ENCODE results near the gene EIF3A. TPM values are rescaled to one million over a fixed set of nuclear protein-coding genes. Genes with fewer than 3 reads are reported as not detected.

EIF3A gene
- total RNA-seq, 1 donor from 2014 or later = 150 TPM

GRCh38 chr10:119061352-119061751 lies 19.3 kb downstream of the EIF3A start:
- FAIRE-seq (no peak), DNase-seq (ENCODE audit: low read depth) (no peak)
- TF ChIP-seq, protein P1, sequence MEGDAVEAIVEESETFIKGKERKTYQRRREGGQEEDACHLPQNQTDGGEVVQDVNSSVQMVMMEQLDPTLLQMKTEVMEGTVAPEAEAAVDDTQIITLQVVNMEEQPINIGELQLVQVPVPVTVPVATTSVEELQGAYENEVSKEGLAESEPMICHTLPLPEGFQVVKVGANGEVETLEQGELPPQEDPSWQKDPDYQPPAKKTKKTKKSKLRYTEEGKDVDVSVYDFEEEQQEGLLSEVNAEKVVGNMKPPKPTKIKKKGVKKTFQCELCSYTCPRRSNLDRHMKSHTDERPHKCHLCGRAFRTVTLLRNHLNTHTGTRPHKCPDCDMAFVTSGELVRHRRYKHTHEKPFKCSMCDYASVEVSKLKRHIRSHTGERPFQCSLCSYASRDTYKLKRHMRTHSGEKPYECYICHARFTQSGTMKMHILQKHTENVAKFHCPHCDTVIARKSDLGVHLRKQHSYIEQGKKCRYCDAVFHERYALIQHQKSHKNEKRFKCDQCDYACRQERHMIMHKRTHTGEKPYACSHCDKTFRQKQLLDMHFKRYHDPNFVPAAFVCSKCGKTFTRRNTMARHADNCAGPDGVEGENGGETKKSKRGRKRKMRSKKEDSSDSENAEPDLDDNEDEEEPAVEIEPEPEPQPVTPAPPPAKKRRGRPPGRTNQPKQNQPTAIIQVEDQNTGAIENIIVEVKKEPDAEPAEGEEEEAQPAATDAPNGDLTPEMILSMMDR (IDR thresholded peaks at IDR 0.05; ENCODE audit: insufficient read depth, low read length, severe bottlenecking) = no peak
- no peak overlapping the region for H3K4me3 ChIP-seq (ENCODE audit: low read depth, low read length)
- H3K36me3 ChIP-seq (ENCODE audit: control insufficient read depth, insufficient read depth, low read length) = peaks cover 27% of the 10 kb centered on the region
- H3K27me3 ChIP-seq (ENCODE audit: control insufficient read depth, insufficient read depth, low read length) = no peaks in the 10 kb centered on the region

DNA sequence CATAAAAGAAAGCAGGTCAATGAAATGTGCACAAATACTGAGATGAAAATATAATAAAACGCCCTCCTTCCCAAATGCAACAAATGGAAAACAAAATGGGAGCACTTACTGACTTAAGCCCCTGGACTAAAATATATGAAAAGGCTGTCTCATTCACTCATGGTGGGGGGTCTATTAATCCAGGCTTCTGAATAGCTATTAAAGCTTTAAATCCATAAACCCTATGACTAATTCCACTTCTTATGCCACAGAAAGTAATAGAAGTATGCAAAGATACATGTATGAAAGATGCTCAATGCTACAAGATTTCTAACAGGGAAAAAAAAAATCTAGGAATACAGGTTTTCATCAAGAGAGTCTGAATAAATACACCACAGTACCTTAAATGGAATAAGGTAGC lies 20.5 kb downstream of the EIF3A start:
- DNase-seq (ENCODE audit: low read depth) (no peak), FAIRE-seq (no peak)
- TF ChIP-seq, protein P1 (IDR thresholded peaks at IDR 0.05; ENCODE audit: insufficient read depth, low read length, severe bottlenecking) = no peak
- peaks cover 27% of the 10 kb centered on the region for H3K36me3 ChIP-seq (ENCODE audit: control insufficient read depth, insufficient read depth, low read length)
- H3K4me3 ChIP-seq (ENCODE audit: low read depth, low read length) = no peak overlapping the region
- no peaks in the 10 kb centered on the region for H3K27me3 ChIP-seq (ENCODE audit: control insufficient read depth, insufficient read depth, low read length)

GRCh38 chr10:119059557-119059956 lies 21.1 kb downstream of the EIF3A start:
- no peak for FAIRE-seq
- peaks cover 25% of the 10 kb centered on the region for H3K36me3 ChIP-seq (ENCODE audit: control insufficient read depth, insufficient read depth, low read length)
- no peaks in the 10 kb centered on the region for H3K27me3 ChIP-seq (ENCODE audit: control insufficient read depth, insufficient read depth, low read length)
- DNase-seq (ENCODE audit: low read depth) = no peak
- TF ChIP-seq, protein P1 (IDR thresholded peaks at IDR 0.05; ENCODE audit: insufficient read depth, low read length, severe bottlenecking) = no peak
- H3K4me3 ChIP-seq (ENCODE audit: low read depth, low read length) = no peak overlapping the region

DNA sequence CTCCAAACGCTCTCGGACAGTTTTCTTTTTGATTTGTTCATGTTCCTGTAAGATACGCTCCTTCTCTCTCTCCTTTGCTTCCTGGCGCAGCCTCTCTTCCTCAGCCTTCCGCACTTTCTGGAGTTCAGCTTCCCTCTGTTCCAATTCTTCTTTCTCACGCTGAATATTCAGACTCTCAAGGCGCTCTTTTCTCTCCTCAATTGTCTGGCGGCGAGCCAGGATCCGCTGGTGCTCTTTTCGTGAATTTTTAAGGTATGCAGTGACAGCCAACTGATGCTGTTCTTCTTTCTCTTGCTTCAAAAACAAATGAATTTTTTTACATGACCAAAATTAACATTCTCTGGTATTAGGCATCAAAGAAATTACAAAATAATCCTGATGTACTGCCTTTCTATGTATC lies 22.6 kb downstream of the EIF3A start:
- Histone ChIP-seq H3K36me3 (ENCODE audit: control insufficient read depth, insufficient read depth, low read length) (peaks cover 23% of the 10 kb centered on the region), H3K27me3 (ENCODE audit: control insufficient read depth, insufficient read depth, low read length) (no peaks in the 10 kb centered on the region), H3K4me3 (ENCODE audit: low read depth, low read length) (no peak overlapping the region)
- DNase-seq (ENCODE audit: low read depth) (no peak), FAIRE-seq (no peak)
- TF ChIP-seq, protein P1 (IDR thresholded peaks at IDR 0.05; ENCODE audit: insufficient read depth, low read length, severe bottlenecking) = no peak

- DNase-seq (ENCODE audit: low read depth) = no peak
These were observed 25.1 kb downstream of the EIF3A start for GRCh38 chr10:119055472-119055871.

DNA sequence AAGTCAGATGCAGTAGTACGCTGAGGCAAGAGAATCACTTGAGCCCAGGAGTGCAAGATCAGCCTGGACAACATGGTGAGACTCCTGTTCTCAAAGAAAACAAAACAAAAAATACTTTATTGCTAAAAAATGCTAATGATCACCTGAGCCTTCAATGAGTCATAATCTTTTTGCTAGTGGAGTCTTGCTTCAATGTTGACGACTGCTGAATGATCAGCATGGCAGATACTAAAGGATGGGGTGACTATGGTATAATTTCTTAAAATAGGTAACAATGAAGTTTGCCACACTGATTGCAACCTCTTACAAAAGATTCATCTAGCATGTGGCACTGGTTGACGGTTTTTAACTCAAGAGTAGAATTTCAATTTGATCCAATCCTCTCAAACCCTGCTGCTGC lies 28.8 kb downstream of the EIF3A start:
- TF ChIP-seq, protein P1 (IDR thresholded peaks at IDR 0.05; ENCODE audit: insufficient read depth, low read length, severe bottlenecking) = no peak
- H3K36me3 ChIP-seq (ENCODE audit: control insufficient read depth, insufficient read depth, low read length) = peaks cover 23% of the 10 kb centered on the region
- H3K27me3 ChIP-seq (ENCODE audit: control insufficient read depth, insufficient read depth, low read length) = no peaks in the 10 kb centered on the region
- FAIRE-seq (no peak), DNase-seq (ENCODE audit: low read depth) (peak; percentile 40)
- no peak overlapping the region for H3K4me3 ChIP-seq (ENCODE audit: low read depth, low read length)

More at GRCh38 chr10:119055472-119055871, 25.1 kb downstream of the EIF3A start:
- no peaks in the 10 kb centered on the region for H3K27me3 ChIP-seq (ENCODE audit: control insufficient read depth, insufficient read depth, low read length)
- no peak for FAIRE-seq
- H3K4me3 ChIP-seq (ENCODE audit: low read depth, low read length) = no peak overlapping the region
- TF ChIP-seq, protein P1 (IDR thresholded peaks at IDR 0.05; ENCODE audit: insufficient read depth, low read length, severe bottlenecking) = no peak
- peaks cover 21% of the 10 kb centered on the region for H3K36me3 ChIP-seq (ENCODE audit: control insufficient read depth, insufficient read depth, low read length)

Measured in bronchial epithelial cell (primary cell).